Right atrium auricular region (tissue), 2 donors: ENCODE results near the gene AP3D1. TPM values are rescaled to one million over a fixed set of nuclear protein-coding genes. Genes with fewer than 3 reads are reported as not detected.

ENCODE experiments used
- DNase-seq: peaks from one replicate; pipeline ENCODE4 v3.0.0-alpha.2; 2019; ENCODE audit warnings: low spot score
- H3K27ac ChIP-seq, 2 donors: fragments of 200-600 bp; sonication (generic); 1 replicate in 1 of 2; 2 replicates in 1 of 2; pipeline ENCODE4 v1.5.1; 2016 to 2019
- H3K27me3 ChIP-seq, 2 donors: fragments of 200-600 bp; sonication (generic); one replicate each; pipeline versions ENCODE4 v1.5.1 to v1.6.0; 2017 to 2019
- H3K36me3 ChIP-seq: fragments of 200-600 bp; sonication (generic); one replicate; pipeline ENCODE4 v1.5.1; 2016
- H3K4me1 ChIP-seq, 2 donors: fragments of 200-600 bp; sonication (generic); one replicate each; pipeline versions ENCODE4 v1.5.1 to v1.6.0; 2017 to 2019
- H3K4me3 ChIP-seq, 2 donors: fragments of 200-600 bp; sonication (generic); 1 replicate in 1 of 2; 2 replicates in 1 of 2; pipeline ENCODE4 v1.5.1; 2017 to 2019; ENCODE audit warnings: mild to moderate bottlenecking in 1 of 2, moderate library complexity in 1 of 2
- H3K9me3 ChIP-seq, 2 donors: fragments of 200-600 bp; sonication (generic); one replicate each; pipeline ENCODE4 v1.5.1; 2019
- CTCF ChIP-seq, 2 donors: fragments of 200-600 bp; sonication (generic); IDR thresholded peaks; one replicate each; pipeline ENCODE4 v1.5.1; 2019; ENCODE audit warnings: antibody characterized with exemption in 2 of 2
- total RNA-seq, 2 donors: library from RNA; depleted of rRNA; stranded (reverse); fragments of >200 nt; gene quantifications; one replicate each; pipeline ENCODE4 v1.1.0, GENCODE V29; 2016

AP3D1 gene
- total RNA-seq, 2 donors from 2014 or later, result 82.7 to 95.8 TPM

DNA sequence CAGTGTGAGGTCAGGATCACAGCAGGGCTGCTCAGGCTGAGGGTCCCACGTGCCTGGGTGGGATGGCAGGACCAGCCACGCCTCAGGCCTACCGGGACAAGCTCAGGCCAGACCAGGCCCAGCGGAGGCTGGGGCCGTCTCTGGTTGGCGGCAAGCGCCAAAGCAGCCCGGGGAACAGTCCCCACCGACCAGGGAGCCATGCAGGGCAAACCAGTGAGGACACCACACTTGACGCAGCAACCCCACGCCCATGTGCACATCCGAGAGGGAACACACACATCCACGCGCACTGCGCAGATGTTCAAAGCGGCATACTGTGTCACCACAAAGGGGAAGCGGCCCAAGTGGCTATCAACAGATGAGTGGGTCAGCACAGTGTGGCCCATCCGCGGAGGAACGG, 39.5 kb downstream of the AP3D1 start:
- Histone ChIP-seq H3K9me3 (no peaks in the 10 kb centered on the region), H3K4me1 (no peaks in the 10 kb centered on the region), H3K4me3 (no peak overlapping the region), H3K27me3 (no peaks in the 10 kb centered on the region), H3K27ac (no peak overlapping the region), H3K36me3 (peaks cover 94% of the 10 kb centered on the region)
- TF ChIP-seq CTCF (IDR thresholded peaks at IDR 0.05), result no peak
- no peak for DNase-seq

GRCh38 chr19:2111425-2111824, 39.9 kb downstream of the AP3D1 start:
- peaks cover 94% of the 10 kb centered on the region for H3K36me3 ChIP-seq
- no peaks in the 10 kb centered on the region for H3K27me3 ChIP-seq
- H3K9me3 ChIP-seq, result no peaks in the 10 kb centered on the region
- no peak overlapping the region for H3K27ac ChIP-seq
- DNase-seq, result no peak
- no peaks in the 10 kb centered on the region for H3K4me1 ChIP-seq
- TF ChIP-seq CTCF (IDR thresholded peaks at IDR 0.05), result no peak
- no peak overlapping the region for H3K4me3 ChIP-seq

DNA sequence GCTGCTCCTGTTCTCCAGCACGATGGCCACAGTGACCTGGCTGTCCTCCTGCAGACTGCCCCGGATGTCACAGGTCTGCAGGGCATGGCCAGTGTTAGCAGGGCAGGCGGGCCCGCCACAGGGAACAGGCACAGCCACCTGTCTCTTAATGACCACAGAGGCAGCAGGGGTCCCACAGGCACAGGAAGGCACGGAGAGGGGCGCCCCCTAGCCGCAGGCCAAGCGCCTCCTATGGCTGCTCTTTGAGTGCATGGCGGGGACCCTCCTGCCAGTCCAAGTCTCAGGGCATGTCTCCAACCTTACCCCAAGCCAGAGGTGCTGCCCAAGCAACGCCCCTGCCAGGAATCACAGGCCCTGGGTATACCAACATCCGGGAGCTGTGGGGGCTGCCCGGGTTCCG, 40.5 kb downstream of the AP3D1 start:
- no peak for DNase-seq
- Histone ChIP-seq H3K27ac (no peak overlapping the region), H3K9me3 (no peaks in the 10 kb centered on the region), H3K27me3 (no peaks in the 10 kb centered on the region), H3K4me1 (no peaks in the 10 kb centered on the region), H3K4me3 (no peak overlapping the region), H3K36me3 (peaks cover 94% of the 10 kb centered on the region)
- no peak for TF ChIP-seq CTCF (IDR thresholded peaks at IDR 0.05)

GRCh38 chr19:2109046-2109864, 42.1 kb downstream of the AP3D1 start:
- TF ChIP-seq CTCF (IDR thresholded peaks at IDR 0.05), result no peak
- H3K4me3 ChIP-seq, result no peak overlapping the region
- peaks cover 90% of the 10 kb centered on the region for H3K36me3 ChIP-seq
- DNase-seq, result no peak
- no peaks in the 10 kb centered on the region for H3K9me3 ChIP-seq
- H3K27ac ChIP-seq, result no peak overlapping the region
- H3K27me3 ChIP-seq, result no peaks in the 10 kb centered on the region
- no peaks in the 10 kb centered on the region for H3K4me1 ChIP-seq

GRCh38 chr19:2108251-2109016, 42.9 kb downstream of the AP3D1 start:
- Histone ChIP-seq H3K27me3 (no peaks in the 10 kb centered on the region), H3K9me3 (no peaks in the 10 kb centered on the region), H3K27ac (no peak overlapping the region), H3K4me1 (no peaks in the 10 kb centered on the region), H3K4me3 (no peak overlapping the region), H3K36me3 (peaks cover 81% of the 10 kb centered on the region)
- TF ChIP-seq CTCF (IDR thresholded peaks at IDR 0.05), result no peak
- no peak for DNase-seq
